Measurements from ENCODE around the gene KAZALD1. TPM values are rescaled to one million over a fixed set of nuclear protein-coding genes. Genes with fewer than 3 reads are reported as not detected.

KAZALD1 gene
- total and polyA plus RNA-seq, 10 of the 15 experiments (the other 5 are each of a cell fraction or from before 2014, with no cell fraction given): 0.10 to 4.3 (median 1.9) TPM

DNA sequence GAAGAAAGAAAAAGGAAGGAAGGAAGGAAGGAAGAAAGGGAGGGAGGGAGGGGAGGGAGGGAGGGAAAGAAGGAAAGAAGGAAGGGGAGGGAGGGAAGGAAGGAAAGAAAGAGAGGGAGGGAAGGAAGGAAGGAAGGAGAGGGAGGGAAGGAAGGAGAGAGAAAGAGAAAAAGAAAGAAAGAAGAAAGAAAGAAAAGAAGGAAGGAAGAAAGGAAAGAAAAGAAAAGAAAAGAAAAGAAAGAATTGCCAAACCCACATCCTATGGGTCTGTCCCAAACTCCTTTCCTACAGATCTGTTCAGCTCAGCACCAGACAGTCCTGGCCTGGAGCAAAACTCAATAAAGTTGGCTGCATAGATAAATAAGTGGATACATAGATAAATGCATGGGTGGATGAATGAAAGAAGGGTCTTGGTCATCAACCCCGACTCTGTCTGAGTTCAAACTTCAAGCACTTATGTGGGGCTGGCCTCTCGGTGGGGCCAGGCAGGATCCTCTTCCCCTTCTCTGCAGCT is 52.2 kb downstream of the KAZALD1 start (continued):
- TF ChIP-seq, protein P1, sequence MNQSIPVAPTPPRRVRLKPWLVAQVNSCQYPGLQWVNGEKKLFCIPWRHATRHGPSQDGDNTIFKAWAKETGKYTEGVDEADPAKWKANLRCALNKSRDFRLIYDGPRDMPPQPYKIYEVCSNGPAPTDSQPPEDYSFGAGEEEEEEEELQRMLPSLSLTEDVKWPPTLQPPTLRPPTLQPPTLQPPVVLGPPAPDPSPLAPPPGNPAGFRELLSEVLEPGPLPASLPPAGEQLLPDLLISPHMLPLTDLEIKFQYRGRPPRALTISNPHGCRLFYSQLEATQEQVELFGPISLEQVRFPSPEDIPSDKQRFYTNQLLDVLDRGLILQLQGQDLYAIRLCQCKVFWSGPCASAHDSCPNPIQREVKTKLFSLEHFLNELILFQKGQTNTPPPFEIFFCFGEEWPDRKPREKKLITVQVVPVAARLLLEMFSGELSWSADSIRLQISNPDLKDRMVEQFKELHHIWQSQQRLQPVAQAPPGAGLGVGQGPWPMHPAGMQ (IDR thresholded peaks at IDR 0.05; ENCODE audit: borderline replicate concordance): no peak
- no peak for TF ChIP-seq NFIC (IDR thresholded peaks at IDR 0.05; ENCODE audit: low read depth, low read length)
- no peak for TF ChIP-seq SUZ12 (IDR thresholded peaks at IDR 0.05; ENCODE audit: unreplicated experiment)
- TF ChIP-seq SRF (IDR thresholded peaks at IDR 0.05; ENCODE audit: low read depth in 2 of 2, low read length in 2 of 2): no peak
- TF ChIP-seq CHD1 (IDR thresholded peaks at IDR 0.05; ENCODE audit: low read depth, low read length): no peak
- TF ChIP-seq, protein P2, sequence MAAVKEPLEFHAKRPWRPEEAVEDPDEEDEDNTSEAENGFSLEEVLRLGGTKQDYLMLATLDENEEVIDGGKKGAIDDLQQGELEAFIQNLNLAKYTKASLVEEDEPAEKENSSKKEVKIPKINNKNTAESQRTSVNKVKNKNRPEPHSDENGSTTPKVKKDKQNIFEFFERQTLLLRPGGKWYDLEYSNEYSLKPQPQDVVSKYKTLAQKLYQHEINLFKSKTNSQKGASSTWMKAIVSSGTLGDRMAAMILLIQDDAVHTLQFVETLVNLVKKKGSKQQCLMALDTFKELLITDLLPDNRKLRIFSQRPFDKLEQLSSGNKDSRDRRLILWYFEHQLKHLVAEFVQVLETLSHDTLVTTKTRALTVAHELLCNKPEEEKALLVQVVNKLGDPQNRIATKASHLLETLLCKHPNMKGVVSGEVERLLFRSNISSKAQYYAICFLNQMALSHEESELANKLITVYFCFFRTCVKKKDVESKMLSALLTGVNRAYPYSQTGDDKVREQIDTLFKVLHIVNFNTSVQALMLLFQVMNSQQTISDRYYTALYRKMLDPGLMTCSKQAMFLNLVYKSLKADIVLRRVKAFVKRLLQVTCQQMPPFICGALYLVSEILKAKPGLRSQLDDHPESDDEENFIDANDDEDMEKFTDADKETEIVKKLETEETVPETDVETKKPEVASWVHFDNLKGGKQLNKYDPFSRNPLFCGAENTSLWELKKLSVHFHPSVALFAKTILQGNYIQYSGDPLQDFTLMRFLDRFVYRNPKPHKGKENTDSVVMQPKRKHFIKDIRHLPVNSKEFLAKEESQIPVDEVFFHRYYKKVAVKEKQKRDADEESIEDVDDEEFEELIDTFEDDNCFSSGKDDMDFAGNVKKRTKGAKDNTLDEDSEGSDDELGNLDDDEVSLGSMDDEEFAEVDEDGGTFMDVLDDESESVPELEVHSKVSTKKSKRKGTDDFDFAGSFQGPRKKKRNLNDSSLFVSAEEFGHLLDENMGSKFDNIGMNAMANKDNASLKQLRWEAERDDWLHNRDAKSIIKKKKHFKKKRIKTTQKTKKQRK (IDR thresholded peaks at IDR 0.05; ENCODE audit: low read depth, low read length): no peak
- no peak for TF ChIP-seq EP300 (IDR thresholded peaks at IDR 0.05; ENCODE audit: borderline replicate concordance in 1 of 2, control insufficient read depth in 1 of 2, low read depth in 2 of 2, low read length in 2 of 2)
- TF ChIP-seq NFXL1 (IDR thresholded peaks at IDR 0.05; ENCODE audit: borderline replicate concordance): no peak
- TF ChIP-seq, protein P3, sequence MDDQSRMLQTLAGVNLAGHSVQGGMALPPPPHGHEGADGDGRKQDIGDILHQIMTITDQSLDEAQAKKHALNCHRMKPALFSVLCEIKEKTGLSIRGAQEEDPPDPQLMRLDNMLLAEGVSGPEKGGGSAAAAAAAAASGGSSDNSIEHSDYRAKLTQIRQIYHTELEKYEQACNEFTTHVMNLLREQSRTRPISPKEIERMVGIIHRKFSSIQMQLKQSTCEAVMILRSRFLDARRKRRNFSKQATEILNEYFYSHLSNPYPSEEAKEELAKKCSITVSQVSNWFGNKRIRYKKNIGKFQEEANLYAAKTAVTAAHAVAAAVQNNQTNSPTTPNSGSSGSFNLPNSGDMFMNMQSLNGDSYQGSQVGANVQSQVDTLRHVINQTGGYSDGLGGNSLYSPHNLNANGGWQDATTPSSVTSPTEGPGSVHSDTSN (IDR thresholded peaks at IDR 0.05; ENCODE audit: insufficient replicate concordance, low read depth, low read length): no peak

Measured in GM12878 (cell line).